Dedifferentiated amniotic fluid mesenchymal stem cell (primary cell): ENCODE data around the gene ITGB1BP2.
"Not testable (repeated sequence)": the region's sequence is repeated elsewhere in the genome, so short reads cannot be mapped to it uniquely, and the experiment has no call there.

Source experiments
- DNase-seq: peaks from one replicate; pipeline ENCODE4 v3.0.0-alpha.2; 2016; ENCODE audit errors: extremely low spot score

Gene ITGB1BP2

DNA sequence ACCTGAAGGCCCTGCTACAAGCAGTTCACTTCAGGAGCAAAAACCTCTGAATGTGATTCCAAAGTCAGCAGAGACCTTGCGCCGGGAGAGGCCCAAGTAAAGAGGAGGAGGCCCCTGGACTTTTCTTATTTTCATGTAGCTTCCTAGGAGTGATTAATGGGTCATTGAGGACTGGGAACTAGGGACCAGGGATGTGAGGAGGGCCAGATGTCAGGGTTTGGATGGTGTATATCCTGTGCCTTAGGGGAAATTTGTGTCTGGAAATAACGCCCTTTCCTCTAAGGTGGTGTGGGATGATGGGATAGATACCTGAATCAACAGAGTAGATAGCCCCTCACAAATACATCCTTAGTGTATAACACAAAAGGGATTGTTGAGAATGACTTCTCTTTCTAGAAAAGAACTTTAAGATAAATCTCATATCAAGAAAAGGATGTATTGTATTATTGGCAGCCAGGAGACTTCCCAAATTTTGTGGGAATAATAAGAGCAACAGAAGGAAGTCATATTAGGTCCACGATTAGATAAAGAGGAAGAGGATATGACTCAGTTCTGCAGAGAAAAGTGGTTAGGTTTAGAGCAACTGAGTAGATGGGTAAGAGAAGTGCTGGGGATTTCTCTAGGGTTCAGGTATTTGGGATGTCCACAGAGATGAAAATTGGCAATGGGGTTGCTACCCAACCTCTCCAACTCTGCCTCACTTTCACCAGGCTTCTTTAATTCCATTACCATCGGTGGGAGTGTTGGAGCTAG, 1.1 kb downstream of the ITGB1BP2 start:
- DNase-seq: no peak

GRCh38 chrX:71304561-71304960, 3.0 kb downstream of the ITGB1BP2 start:
- no peak for DNase-seq

DNA sequence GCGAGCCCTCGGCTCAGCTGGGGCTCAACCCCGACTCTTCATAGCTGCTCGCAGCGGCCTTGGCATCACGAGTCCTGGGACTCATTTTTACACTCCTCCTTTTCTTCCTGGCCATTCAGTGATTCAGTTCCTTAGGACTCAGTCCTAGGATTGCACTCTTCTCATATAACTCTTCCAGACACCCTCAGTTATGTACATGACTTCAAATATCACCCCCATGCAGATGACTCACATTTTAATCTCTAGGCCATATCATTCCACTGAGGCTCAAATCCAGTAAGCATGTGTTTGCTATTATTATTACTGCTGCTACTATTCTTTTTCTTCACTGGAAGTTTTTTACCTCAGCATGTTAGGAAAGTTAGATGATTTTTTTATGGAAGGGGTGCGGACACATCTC, 14.4 kb downstream of the ITGB1BP2 start:
- DNase-seq: peak; percentile 51

GRCh38 chrX:71316959-71317358, 15.4 kb downstream of the ITGB1BP2 start:
- not testable (repeated sequence) for DNase-seq

- no peak for DNase-seq
Measured at GRCh38 chrX:71320126-71320525, 18.6 kb downstream of the ITGB1BP2 start.

- no peak for DNase-seq
Measured at GRCh38 chrX:71321731-71322130, 20.2 kb downstream of the ITGB1BP2 start.

DNA sequence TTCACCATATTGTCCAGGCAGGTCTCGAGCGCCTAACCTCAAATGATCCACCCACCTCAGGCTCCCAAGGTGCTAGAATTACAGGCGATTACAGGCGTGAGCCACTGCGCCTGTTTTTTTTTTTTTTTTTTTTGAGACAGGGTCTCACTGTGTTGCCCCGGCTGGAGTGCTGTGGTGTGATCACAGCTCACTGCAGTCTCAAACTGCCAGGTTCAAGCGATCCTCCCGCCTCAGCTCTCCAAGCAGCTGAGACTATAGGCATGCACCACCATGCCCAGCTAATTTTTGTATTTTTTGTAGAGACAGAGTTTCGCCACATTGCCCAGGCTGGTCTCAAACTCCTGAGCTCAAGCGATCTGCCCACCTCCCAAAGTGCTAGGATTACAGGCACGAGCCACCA, 22.9 kb downstream of the ITGB1BP2 start:
- DNase-seq: not testable (repeated sequence)

DNA sequence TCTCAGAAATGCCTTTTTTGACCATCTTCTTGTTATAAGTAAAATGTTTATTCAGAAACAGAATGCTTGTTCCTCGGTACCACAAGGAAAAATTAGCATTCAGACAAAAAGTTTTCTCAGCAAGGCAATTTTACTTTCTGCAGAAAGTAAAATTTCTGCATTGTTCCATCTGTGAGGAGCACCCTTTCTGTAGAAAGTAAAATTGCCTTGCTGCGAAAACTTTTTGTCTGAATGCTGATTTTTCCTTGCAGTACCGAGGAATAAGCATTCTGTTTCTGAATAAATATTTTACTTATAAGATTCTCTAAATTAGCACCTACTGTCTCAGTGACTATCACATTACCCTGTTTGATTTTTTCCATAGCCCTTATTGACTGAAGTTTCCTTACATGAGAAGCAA, 24.8 kb downstream of the ITGB1BP2 start:
- no peak for DNase-seq

GRCh38 chrX:71349151-71349665, 47.7 kb downstream of the ITGB1BP2 start:
- DNase-seq: not testable (repeated sequence)

GRCh38 chrX:71349867-71350266, 48.3 kb downstream of the ITGB1BP2 start:
- not testable (repeated sequence) for DNase-seq

DNA sequence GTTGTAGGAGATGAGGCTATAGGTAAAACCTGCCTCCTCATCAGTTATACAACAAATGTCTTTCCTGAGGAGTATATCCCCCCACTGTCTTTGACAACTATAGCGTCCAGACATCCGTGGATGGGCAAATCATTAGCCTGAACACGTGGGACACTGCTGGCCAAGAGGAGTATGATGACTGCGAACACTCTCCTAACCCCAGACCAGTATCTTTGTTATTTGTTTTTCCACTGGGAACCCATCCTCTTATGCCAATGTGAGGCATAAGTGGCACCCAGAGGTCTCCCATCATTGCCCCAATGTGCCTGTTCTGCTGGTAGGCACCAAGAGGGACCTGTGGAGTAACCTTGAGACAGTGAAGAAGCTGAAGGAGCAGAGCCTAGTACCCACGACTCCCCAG, 50.9 kb downstream of the ITGB1BP2 start:
- DNase-seq: not testable (repeated sequence)
